Natural killer cell (primary cell): ENCODE results near the gene STAT5B. TPM values are rescaled to one million over a fixed set of nuclear protein-coding genes. Genes with fewer than 3 reads are reported as not detected.

Source experiments
- ATAC-seq, 3 donors: fragments of 150-1000 bp in 2 of 3; fragments of 200-7000 bp in 1 of 3; cut with Tn5 transposase; 1 replicate in 1 of 3; 2 replicates in 2 of 3; pipeline ENCODE4 v1.10.0; 2021; ENCODE audit warnings: mild to moderate bottlenecking in 2 of 3, moderate library complexity in 2 of 3
- DNase-seq, 2 donors: peaks; one replicate each; pipeline versions ENCODE4 v3.0.0 to v3.0.0-alpha.2; 2013 to 2021; ENCODE audit warnings: mixed read lengths in 1 of 2
- H3K27ac ChIP-seq: one replicate; pipeline ENCODE4 v1.5.1; 2013; ENCODE audit warnings: mild to moderate bottlenecking, low read length
- H3K27me3 ChIP-seq: one replicate; pipeline ENCODE4 v1.6.1; 2013; ENCODE audit warnings: low read length; ENCODE audit not compliant: control insufficient read depth, insufficient read depth
- H3K36me3 ChIP-seq: one replicate; pipeline ENCODE4 v1.6.1; 2013; ENCODE audit warnings: low read length; ENCODE audit not compliant: control insufficient read depth, insufficient read depth
- H3K4me1 ChIP-seq: one replicate; pipeline ENCODE4 v1.6.1; 2013; ENCODE audit warnings: low read length; ENCODE audit not compliant: control insufficient read depth, insufficient read depth
- H3K4me3 ChIP-seq: one replicate; pipeline ENCODE4 v1.5.1; 2013; ENCODE audit warnings: low read length
- H3K9me3 ChIP-seq: one replicate; pipeline ENCODE4 v1.6.1; 2013; ENCODE audit warnings: low read length; ENCODE audit not compliant: control insufficient read depth, insufficient read depth
- H3K27ac Mint-ChIP-seq, 2 donors: one replicate each; pipeline ENCODE4 v1.8.0; 2022; ENCODE audit warnings: mild to moderate bottlenecking in 2 of 2, mixed read lengths in 2 of 2, moderate library complexity in 1 of 2
- H3K27me3 Mint-ChIP-seq, 2 donors: one replicate each; pipeline ENCODE4 v1.8.0; 2022; ENCODE audit warnings: low read depth in 2 of 2, mixed read lengths in 2 of 2
- H3K36me3 Mint-ChIP-seq: one replicate; pipeline ENCODE4 v1.8.0; 2022; ENCODE audit warnings: mixed read lengths
- H3K4me1 Mint-ChIP-seq, 2 donors: one replicate each; pipeline ENCODE4 v1.8.0; 2022; ENCODE audit warnings: mixed read lengths in 2 of 2
- H3K4me3 Mint-ChIP-seq: one replicate; pipeline ENCODE4 v1.8.0; 2022; ENCODE audit warnings: mild to moderate bottlenecking, moderate library complexity, mixed read lengths
- H3K9me3 Mint-ChIP-seq, 2 donors: one replicate each; pipeline ENCODE4 v1.8.0; 2022; ENCODE audit warnings: mixed read lengths in 2 of 2
- CTCF ChIP-seq: fragments of 200-600 bp; IDR thresholded peaks from one replicate; pipeline ENCODE4 v1.8.0; 2022; ENCODE audit warnings: antibody characterized with exemption
- WGBS: methylation state at CpG from one replicate; pipeline ENCODE4 v1.1.7; 2013; ENCODE audit warnings: missing lambda C conversion rate; ENCODE audit not compliant: insufficient coverage; 5-methylcytosine and 5-hydroxymethylcytosine counted together
- intact Hi-C: fragments of 100-400 bp; cut with micrococcal nuclease; formaldehyde crosslinking; loops from one replicate; pipeline ENCODE4 v1.14.2; 2022
- total RNA-seq, 4 donors: library from RNA; stranded (reverse); fragments of 120-200 nt in 1 of 4; gene quantifications; one replicate each; pipeline versions ENCODE4 v1.2.3 to v1.2.4, GENCODE V29; 2013 to 2022

The STAT5B gene
- total RNA-seq, 3 donors from 2014 or later (not counting 1 experiment from before 2014, with no cell fraction given) = 79.9 to 112 (median 103) TPM

DNA sequence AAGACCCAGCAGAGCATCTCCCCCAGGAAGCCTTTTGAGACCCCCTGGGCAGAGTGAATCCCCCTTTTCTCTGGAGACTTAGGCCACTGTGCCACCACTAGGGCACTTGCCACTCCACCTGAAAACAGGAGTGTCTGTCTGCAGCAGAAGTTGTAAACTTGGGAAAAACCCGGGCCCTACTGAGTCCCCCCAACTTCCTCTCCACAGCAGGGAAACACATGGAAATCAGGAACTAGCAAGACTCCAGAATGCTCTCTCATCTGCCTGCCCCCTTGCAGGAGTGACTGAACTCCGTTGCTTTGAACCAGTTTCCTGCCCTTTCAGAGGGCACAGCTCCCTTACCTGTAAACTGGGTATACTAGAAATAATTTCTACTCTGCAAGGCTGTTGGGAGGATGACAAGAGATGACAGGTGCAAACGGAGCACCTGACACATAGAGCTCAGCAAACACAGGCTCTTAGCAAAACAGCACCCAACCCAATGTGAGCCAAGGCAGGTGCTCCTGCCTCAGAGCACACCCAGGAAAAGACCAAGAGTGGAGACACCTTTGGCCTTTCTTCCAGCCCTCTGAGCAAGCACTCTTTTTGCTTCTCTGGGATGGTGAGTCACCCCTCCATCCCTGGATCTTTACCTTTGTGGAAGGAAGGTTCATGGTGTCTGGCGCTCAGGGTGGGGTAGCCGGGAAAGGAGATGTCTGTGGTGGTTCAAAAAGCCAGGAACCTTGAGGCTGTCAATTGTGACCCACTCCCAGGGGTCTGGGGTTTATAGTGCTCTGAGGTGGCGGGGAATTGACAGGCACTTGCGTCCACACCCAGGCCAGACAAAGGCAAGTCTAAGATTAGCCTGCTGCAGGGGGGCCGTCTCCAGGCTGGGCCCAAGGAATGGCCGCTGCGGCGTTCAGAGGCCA is 91.2 kb downstream of the STAT5B start, which contains the start of gene HCRT:
TSS of gene HCRT (minus strand) at position 740 of the 908 bp plus-strand sequence. CDS start at position 653, 87 bp downstream.
- Mint-ChIP-seq H3K9me3 (no peaks in the 10 kb centered on the region), H3K27me3 (peaks cover 0 to 9% of the 10 kb centered on the region in 2 donors), H3K4me3 (peak within 1 kb of the TSS; percentile 94), H3K4me1 (peaks cover 21 to 36% of the 10 kb centered on the region in 2 donors), H3K36me3 (no peaks in the 10 kb centered on the region), H3K27ac (peak within 1 kb of the TSS; percentile 85 to 86)
- DNase-seq (peak in 1 of 2 donors; percentile 40), ATAC-seq (no peak)
- Histone ChIP-seq H3K27me3 (peaks cover 12% of the 10 kb centered on the region), H3K4me1 (peaks cover 46% of the 10 kb centered on the region), H3K36me3 (no peaks in the 10 kb centered on the region), H3K4me3 (peak within 1 kb of the TSS; percentile 24), H3K9me3 (no peaks in the 10 kb centered on the region), H3K27ac (peak within 1 kb of the TSS; percentile 17)
- TF ChIP-seq CTCF = no peak
- WGBS = 85% methylated on average over 11 of the region's 11 CpGs
- intact Hi-C loops = loop anchor here (5.0 kb wide), 1 partner anchor 102 kb away; the partner anchor contains the start of gene STAT5A

GRCh38 chr17:42183741-42184711 is 92.2 kb downstream of the STAT5B start:
- intact Hi-C loops = loop anchor here (5.0 kb wide), 1 partner anchor 103 kb away; the partner anchor contains the start of gene STAT5A
- peaks cover 44% of the 10 kb centered on the region for H3K4me1 ChIP-seq
- no peaks in the 10 kb centered on the region for H3K36me3 Mint-ChIP-seq

More at GRCh38 chr17:42183741-42184711, 92.2 kb downstream of the STAT5B start:
- TF ChIP-seq CTCF = peak; percentile 90
- no peaks in the 10 kb centered on the region for H3K9me3 ChIP-seq
- Mint-ChIP-seq H3K27ac (peak overlapping the region; percentile 85 to 86), H3K4me3 (peak overlapping the region; percentile 94), H3K27me3 (peaks cover 0 to 12% of the 10 kb centered on the region in 2 donors), H3K9me3 (no peaks in the 10 kb centered on the region), H3K4me1 (peaks cover 22 to 36% of the 10 kb centered on the region in 2 donors)
- ATAC-seq (peak; percentile 73 to 86 (median 73)), DNase-seq (peak; percentile 82 to 88)
- H3K4me3 ChIP-seq = peak overlapping the region; percentile 78
- H3K36me3 ChIP-seq = no peaks in the 10 kb centered on the region
- H3K27me3 ChIP-seq = peaks cover 12% of the 10 kb centered on the region
- peak overlapping the region; percentile 88 for H3K27ac ChIP-seq
- WGBS = 4% methylated on average over 83 of the region's 83 CpGs
